NCI-H748 treated with DMSO at 0.1 percent for 48 hours (cell line): ENCODE data around the gene GALNT6.
"Not testable (repeated sequence)": the region's sequence is repeated elsewhere in the genome, so short reads cannot be mapped to it uniquely, and the experiment has no call there.

Experiments used
- DNase-seq: peaks from one replicate; lab custom pipeline; 2025; lab: John Stamatoyannopoulos, UW

The GALNT6 gene

GRCh38 chr12:51321882-51322281 lies 69.3 kb downstream of the GALNT6 start:
- DNase-seq: no peak

GRCh38 chr12:51320695-51321320 lies 70.4 kb downstream of the GALNT6 start:
- DNase-seq: peak; percentile 18

- DNase-seq: no peak
Measured at GRCh38 chr12:51320311-51320694, 70.9 kb downstream of the GALNT6 start.

GRCh38 chr12:51318846-51319599 lies 72.2 kb downstream of the GALNT6 start:
- DNase-seq: no peak

GRCh38 chr12:51318057-51318806 lies 73.0 kb downstream of the GALNT6 start:
- DNase-seq: not testable (repeated sequence)

- DNase-seq: no peak
Measured at GRCh38 chr12:51311389-51311788, 79.8 kb downstream of the GALNT6 start.

GRCh38 chr12:51307655-51308593 lies 83.3 kb downstream of the GALNT6 start:
- DNase-seq: no peak

GRCh38 chr12:51306507-51306906 lies 84.7 kb downstream of the GALNT6 start:
- no peak for DNase-seq
